GM18861 (cell line): ENCODE results near the gene EML5.
"Not testable (repeated sequence)": the region's sequence is repeated elsewhere in the genome, so short reads cannot be mapped to it uniquely, and the experiment has no call there.

ENCODE experiments used
- ATAC-seq: cut with Tn5 transposase; IDR thresholded peaks from one replicate; pipeline ENCODE4 v1.9.1; 2021; ENCODE audit not compliant: unreplicated experiment

EML5 gene

DNA sequence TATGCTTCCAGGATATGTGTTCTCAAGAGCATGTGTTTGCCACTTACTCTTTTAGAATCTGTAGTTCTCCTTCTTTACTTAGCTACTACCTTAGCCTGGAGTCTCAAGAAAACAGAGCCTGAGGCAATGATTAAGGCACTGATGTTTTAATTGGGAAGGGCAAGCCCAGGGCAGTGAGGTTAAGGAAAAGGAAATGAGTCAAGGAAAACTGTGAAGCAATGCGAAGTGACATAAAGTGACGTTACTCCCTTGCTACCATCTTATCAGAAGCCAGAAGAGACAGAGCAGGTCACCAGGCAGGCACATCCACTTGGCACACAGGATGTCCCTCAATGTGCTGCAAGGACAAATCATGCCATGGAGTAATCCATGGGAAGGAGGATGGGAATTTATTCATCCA, 11.3 kb upstream of the EML5 start:
- ATAC-seq, result no peak

DNA sequence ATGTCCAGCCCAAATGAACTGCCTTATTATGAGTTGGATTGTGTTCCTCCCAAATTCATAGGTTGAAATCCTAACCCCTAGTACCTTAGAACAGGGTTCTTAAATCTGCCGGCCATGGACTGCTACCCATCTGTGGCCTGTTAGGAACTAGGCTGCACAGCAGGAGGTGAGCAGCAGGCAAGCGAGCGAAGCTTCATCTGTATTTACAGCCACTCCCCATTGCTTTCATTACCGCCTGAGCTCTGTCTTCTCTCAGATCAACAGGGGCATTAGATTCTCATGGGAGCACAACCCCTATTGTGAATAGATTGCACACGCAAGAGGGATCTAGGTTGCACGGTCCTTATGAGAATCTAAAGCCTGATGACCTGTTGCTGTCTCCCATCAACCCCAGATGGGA, 9.8 kb upstream of the EML5 start:
- no peak for ATAC-seq

DNA sequence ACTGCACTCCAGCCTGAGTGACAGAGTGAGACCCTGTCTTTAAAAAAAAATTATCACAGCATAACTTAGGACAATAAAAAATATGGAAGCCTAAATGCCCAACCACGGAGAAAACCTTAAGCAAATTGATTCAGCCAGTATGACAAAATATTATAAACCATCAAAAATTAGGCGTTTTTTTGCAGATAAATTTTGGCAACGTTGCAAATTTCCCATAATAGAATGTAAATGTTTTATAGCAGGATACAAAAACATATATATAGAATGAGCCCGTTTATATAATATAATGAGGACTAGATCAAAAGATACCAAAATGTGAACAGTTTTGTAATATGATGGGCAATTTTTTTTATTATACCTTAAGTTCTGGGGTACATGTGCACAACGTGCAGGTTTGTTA, 6.8 kb upstream of the EML5 start:
- ATAC-seq, result no peak

DNA sequence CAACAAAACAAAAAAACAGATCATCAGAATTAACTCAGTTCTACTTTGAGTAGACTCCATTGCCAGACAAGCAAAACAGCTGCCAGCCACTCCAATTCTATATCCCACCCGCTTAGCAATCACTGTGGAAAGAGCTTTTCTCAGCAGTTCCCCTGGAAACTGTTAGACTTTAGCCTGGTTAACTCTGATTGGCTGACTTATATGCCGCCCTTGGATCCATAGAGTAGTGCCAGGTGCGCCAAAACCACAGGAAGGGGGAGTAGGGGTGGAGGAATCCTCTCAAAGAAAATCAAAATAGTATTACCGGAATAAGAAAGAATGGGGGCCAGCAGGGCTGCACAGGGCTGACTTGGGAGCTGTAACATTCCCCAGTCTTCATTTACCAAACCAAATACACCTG, 5.4 kb upstream of the EML5 start:
- ATAC-seq, result no peak

DNA sequence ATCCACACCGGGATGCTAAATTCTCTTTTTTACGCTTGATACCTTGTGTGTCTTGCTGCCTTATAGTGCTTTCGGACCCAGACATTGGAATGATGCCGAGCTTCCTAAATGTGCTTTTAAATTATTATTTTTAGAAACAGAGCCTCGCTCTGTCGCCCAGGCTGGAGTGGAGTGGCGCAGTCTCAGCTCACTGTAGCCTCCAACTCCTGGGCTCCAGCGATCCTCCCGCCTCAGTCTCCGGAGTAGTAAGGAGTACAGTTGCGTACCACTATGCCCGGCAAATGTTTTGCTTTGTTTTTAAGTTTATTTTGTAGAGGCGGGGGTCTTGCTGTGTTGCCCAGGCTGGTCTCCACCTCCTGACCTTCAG, 489 bp upstream of the EML5 start:
- ATAC-seq, result no peak

DNA sequence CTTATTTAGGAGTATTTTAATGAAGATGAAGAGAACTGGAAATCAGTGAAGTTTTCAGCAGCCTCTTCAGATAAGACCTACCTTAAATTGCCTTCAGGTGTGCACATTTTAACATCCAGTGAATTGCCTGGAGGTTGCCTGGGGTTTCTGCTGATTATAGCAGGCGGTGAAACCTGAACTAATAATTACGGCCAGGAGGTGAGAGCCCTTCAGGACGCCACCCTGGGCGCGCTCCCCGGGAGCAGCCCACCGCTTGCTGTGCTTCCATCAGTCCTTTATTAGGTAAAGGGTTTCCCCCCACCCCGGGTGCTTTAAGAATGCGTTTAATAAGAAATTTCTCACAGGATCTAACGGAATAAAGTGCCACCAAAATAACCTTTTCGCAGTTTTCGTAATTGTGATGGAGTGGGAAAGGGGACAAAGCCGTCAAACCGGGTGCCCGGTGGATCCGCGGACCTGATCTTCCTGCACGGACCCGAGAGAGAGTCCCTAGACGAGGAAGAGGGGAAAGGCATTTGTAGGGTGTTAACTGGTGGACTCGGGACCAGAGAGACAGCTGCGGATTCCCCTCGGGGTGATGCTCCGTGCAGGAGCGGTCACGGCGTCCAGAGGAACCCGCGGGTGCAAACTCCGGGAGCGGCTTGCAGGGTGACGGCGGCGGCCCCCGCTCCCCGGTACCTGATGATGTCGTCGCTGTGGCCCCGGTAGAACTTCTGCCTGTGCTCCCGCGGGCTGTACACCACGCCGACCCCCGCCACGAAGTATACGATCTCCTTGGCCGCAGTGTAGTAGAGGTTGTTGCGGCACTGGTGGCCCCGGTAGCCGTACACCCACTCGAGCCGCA, 902 bp downstream of the EML5 start:
- no peak for ATAC-seq

DNA sequence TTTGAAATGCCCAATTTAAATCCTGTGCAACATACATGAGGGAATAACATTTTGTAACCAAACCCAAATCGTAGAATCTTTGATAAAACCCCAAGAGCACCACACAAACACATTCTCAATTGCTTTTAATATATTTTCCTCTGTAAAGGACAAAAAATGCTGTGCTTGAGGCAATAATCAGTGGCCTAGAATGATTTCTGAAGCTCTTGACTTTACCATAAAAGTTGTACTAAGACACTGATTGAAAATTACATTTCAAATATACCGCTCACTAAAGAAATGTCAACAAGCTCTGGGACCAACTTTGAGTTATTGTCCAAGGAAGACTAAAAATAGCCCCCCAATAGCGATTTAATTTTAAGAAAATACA, 1.5 kb downstream of the EML5 start:
- ATAC-seq, result no peak

DNA sequence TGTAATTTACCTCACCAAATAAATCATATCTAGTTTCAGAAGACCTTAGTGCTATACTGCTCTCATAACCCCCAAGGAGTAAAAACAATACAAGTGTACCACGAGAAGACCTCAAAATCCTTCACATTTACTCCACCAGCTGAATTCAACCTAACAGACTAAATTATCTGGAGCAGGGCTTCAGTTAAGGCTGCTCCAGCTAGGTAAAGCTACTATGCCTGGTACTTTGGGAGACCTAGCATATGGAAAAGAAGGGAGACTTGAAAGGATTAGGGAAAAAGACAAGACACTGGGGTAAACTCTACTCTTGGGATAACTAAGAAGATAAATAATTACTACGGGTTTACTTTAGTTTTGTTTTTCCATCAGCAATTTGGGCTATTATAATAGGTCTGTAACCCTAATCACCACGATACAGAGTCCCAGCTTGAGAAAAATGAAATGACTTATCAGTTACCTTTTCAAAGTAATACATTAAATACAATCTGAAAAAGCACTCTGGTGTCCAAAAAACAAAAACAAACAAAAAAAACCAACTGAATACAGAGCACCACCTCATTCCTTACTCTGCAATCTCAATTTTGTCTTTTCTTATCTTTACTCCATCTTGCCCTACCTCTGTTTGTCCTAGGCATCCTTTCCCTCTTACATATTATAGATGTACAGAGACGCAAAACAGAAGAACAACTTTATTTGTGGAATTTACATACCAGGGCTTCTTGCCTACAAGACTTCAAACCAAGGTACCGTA, 2.1 kb downstream of the EML5 start:
- ATAC-seq, result no peak

DNA sequence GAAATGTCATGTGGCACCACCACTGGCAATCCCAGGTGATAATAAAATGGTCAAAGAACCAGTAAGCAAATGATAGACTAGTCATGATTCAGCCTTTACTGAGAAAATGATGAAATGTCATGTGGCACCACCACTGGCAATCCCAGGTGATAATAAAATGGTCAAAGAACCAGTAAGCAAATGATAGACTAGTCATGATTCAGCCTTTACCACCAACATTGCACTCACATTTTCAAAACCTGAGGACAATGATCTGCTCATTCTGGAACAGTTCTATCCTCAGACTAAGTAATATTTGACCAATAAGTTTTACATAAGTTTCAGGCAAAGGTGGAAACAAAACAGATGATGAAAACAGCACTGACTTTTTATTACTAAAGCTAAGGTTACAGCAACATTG, 3.2 kb downstream of the EML5 start:
- not testable (repeated sequence) for ATAC-seq

DNA sequence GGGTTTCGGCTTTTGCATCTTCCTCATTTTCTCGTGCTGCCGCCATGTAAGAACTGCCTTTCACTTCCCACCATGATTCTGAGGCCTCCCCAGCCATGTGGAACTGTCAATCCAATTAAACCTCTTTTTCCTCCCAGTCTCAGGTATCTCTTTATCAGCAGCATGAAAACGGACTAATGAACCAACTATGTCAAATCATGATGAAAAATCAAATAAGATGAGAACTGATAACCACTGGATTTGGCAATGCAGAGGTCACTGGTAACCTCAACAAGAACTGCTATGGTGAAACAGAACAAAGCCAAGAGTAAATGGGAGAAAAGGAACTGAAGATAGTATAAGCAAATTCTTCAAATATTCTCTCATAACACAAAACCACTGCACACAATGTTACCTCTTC, 6.0 kb downstream of the EML5 start:
- no peak for ATAC-seq

DNA sequence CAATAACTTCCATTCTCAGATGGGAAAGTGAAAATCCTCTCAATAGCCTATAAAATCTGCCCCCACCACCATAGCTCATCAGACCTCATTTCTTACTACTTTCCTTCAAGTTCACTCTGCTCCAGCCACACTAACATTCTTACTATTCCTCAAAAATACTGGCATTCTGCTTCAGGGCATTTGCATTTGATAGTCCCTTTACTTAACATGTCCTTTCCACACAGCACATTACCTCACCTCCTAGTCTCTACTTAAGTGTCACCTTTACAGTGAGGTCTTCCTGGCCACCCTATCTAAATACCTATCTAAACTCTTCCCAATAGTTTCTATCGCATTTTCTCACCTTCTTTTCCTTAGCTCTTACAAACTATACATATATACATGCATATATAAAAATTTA, 6.8 kb downstream of the EML5 start:
- no peak for ATAC-seq

DNA sequence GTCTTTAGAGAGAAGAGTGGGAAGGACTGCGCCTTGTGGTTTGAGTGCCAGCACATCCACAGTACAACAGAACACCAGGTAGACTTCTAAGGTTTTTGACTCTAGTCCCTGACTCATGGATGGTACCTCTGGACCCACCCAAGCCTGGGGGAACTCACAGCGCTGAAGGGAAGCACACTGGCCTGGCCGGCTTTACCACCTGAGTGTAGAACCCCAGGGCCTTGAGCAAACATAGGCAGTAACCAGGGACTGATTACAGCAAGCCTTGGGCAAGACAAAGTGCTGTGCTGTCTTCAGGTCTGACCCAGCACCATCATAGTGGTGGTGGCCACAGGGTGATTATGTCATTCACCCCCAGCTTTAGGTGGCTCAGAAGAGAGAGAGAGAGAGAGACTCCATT, 17.2 kb downstream of the EML5 start:
- ATAC-seq, result no peak

DNA sequence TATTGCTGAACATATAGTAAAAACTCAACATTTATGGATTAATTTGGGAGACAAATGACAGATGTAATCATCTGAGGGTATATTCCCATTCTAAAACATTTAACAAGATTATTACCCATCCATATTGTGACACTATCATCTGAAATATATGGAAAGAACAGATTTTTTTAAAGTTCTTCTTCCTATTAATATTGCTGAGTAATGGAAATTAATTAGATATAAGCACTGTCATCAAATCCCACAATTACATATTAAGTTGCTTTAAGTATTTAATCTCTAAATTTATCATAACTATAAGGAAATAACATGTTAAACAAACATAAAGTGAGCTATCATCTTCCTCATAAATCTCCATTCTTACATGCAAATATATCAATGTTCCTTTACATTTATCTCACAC, 22.0 kb downstream of the EML5 start:
- ATAC-seq, result no peak

DNA sequence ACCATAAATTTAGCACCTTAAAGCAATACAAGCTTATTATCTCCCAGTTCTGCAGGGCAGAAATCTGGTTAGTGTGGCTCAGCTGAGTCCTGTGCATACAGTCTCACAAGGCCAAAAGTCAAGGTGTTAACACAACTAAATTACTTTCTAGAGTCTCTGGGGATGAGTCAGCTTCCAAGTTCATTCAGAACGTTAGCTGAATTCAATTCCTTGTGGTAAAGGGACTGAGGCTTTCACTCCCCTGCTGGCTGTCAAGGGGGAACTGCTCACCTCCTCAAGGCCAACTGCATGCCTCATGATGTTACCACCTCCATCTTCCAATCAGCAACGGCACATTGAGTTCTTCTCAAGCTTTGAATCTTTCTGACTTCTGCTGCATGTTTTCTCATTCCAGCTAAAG, 27.6 kb downstream of the EML5 start:
- ATAC-seq, result no peak

DNA sequence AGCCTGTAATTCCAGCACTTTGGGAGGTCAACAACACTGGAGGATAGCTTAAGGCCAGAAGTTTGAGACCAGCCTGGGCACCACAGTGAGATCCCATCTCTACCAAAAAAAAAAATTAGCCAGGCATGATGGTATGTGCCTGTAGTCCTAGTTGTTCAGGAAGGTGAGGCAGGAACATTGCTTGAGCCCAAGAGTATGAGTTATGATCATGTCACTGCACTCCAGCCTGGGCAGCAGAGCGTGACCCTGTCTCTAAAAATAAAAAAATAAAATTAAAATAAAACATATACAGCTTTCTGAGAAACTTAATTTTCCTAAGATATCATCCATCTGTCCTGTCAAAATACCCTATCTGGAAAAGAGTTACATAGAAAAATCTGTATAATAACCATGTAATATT, 38.9 kb downstream of the EML5 start:
- ATAC-seq, result no peak

DNA sequence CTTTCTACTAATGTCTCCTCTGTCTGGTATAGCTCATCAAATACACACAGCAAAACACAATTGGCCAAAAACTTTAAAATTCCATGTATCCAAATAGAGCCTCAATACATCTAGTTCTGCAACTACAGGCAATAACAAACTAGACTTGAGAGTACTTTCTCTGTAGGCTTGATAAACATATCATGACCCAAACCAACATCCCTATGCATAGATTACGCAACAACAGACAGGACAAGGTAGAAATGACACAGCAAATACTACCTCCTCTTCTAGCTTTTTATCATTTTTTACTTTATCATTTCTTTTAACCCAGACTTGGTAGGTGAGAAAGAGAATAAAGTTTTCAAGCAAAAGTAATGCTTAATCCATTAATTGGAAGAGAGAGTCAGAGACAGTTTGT, 41.8 kb downstream of the EML5 start:
- ATAC-seq, result no peak

DNA sequence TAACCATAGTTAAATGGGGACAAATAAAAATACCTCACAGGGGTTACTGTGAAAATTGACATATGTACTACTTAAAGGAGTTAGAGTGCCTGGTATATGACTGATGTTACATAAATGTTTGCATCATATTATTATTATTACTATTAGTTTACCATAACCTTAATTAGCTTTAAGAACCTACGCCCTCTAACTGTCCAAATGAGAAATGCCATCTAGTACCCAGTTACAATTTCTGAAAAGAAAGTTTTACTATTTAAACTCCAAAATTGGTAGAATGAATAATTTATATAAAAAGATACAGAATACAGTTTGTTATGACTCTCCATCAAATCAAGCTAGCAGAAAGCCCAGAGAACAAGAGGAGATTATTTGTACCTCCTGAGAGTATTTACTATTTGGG, 42.3 kb downstream of the EML5 start:
- ATAC-seq, result no peak

DNA sequence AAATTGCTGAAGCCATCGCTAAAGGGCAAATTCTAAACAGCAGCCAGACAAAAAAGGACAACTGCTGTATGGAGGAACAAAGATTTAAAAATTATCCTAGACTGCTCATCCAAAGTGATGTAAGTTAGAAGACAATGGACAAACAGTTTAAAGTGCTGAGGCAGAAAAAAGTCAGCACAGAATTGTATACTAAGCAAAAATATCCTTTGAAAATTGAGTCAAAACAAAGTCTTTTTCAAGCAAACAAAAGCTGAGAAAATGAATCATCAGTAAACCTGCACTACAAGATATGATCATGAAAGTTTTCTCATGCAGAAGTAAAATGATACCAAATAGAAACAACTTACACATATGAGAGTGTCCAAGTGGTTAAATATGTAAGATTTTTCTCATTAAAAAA, 43.6 kb downstream of the EML5 start:
- no peak for ATAC-seq

DNA sequence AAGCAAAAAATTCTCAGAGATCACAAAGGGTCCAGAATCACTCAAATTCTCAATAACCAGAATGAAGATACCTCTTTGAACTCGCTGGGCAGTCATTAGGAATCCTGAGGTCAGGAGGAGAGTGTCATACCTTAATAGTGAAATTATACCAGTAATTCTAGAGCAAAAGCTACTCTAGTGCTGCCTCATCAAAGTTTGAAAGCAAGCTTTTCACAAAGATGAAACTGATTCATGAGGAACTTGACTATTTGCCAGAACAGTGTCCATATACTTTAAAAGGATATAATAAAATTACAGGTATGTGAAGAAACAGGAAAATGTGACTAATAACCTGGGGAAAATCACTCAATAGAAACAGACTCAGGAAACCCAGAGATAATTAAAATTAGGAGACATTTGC, 44.5 kb downstream of the EML5 start:
- no peak for ATAC-seq

DNA sequence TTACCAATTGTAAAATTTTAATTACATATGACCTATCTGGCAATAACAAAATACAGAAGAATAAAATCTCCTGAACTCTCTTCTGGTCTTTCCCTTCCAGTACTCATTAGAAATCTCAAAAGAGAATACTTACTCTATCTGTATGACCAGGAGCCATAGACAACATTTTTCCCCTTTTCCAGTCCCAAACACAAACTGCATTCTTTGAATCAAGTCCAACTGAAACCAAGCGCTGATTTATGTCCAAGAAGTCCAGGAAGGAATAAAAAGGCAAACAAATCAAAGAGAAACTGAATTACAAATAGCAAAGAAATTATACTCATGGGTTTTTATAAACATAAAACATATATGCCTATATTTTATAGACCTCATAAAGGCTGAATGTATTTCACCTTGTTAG, 46.7 kb downstream of the EML5 start:
- no peak for ATAC-seq

DNA sequence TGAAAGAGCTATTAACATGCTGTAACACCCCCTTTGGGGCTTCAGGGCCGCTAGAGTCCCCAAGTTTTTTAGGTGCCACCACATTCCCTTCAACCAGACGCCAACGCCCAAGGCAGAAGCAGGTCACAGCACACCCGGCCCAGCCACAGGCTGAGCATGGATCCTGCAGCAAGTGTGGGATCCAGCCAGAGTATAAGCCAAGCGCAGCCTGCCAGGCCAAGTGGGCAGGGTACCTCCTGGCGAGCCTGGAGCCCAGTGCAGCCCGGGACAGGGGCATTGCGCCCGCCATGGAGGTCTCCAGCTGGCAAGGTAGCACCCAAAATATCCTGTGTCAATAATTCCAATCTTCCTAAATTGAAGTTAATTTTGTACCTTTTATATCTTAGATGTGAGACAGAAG, 55.5 kb downstream of the EML5 start:
- no peak for ATAC-seq

DNA sequence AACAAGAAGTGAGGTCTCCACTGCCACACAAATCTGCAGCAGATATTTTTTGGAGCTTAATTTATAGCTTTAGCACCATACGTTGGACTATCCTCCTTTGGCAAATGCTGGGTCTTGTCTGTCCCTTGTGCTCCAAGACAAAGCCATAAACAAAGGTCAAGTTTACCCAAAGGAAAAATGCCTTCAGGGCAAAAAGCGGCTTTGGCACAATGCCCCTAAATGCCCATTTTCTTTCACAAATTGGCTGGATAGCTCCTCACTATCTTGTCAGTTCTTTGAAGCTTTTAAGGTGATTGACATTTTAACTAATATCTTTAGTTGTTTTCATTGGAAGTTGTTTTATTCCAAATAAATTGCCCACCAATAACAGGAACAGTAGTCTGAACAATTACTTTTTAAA, 59.6 kb downstream of the EML5 start:
- no peak for ATAC-seq

DNA sequence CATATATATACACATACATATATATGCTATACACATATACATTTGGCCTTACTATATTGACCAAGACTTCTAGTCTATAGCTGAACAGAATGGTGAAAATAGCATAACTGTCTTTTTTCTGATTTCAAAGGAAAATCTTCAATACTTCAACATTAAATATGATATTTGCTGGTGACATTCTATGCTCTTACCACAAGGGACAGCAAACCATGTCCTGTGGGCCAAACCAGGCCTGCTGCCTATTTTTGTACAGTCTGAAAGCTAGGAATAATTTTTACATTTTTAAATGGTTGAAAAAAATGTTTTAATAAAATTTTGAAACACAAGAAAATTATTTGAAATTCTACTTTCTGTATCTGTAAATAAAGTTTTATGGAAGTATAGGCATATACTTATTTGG, 63.6 kb downstream of the EML5 start:
- no peak for ATAC-seq
